Caco-2 (cell line): ENCODE results near the gene XKR3. TPM values are rescaled to one million over a fixed set of nuclear protein-coding genes. Genes with fewer than 3 reads are reported as not detected.

Experiments
- BruUV-seq: library from RNA; stranded (reverse); fragments of 400-500 nt; replicated peaks from 2 replicates; lab custom pipeline; 2021; lab: Mats Ljungman, UMichigan
- CTCF ChIA-PET: fragments of 300-600 bp; sonication (Branson Sonifier 250); formaldehyde crosslinking; loops from one replicate; lab custom pipeline; 2022; ENCODE audit warnings: antibody characterized with exemption; lab: Charles Lee
- POLR2A ChIA-PET: fragments of 300-600 bp; sonication (Branson Sonifier 250); formaldehyde crosslinking; loops from one replicate; lab custom pipeline; 2022; ENCODE audit warnings: antibody characterized with exemption; lab: Charles Lee
- DNase-seq, 2 experiments: peaks; one replicate each; pipeline versions ENCODE4 v3.0.0 to v3.0.0-alpha.2; 2020 to 2022
- H3K27me3 ChIP-seq: replicated peaks from 2 replicates; pipeline ENCODE4 v1.6.0; 2011; ENCODE audit warnings: low read length; ENCODE audit not compliant: control insufficient read depth, insufficient read depth
- H3K36me3 ChIP-seq: 2 replicates; pipeline ENCODE4 v1.5.1; 2011; ENCODE audit warnings: low read length; ENCODE audit not compliant: control insufficient read depth, insufficient read depth
- H3K4me1 ChIP-seq: fragments of 250-450 bp; sonication (Bioruptor Pico); 2 replicates; pipeline ENCODE4 v1.5.1; 2020; ENCODE audit warnings: mild to moderate bottlenecking
- H3K4me3 ChIP-seq: 2 replicates; pipeline ENCODE4 v1.5.1; 2011; ENCODE audit warnings: low read depth, mild to moderate bottlenecking, control low read depth, low read length
- H3K9me3 ChIP-seq: fragments of 250-450 bp; sonication (Bioruptor Pico); 2 replicates; pipeline ENCODE4 v1.5.1; 2020; ENCODE audit warnings: mild to moderate bottlenecking, moderate library complexity
- H3K27ac Mint-ChIP-seq: one replicate; pipeline ENCODE4 v1.8.0; 2022; ENCODE audit warnings: mixed read lengths; ENCODE audit not compliant: unreplicated experiment
- H3K27me3 Mint-ChIP-seq: one replicate; pipeline ENCODE4 v1.8.0; 2022; ENCODE audit warnings: mixed read lengths; ENCODE audit not compliant: insufficient read depth, unreplicated experiment
- H3K36me3 Mint-ChIP-seq: one replicate; pipeline ENCODE4 v1.8.0; 2022; ENCODE audit warnings: mild to moderate bottlenecking, mixed read lengths; ENCODE audit not compliant: insufficient read depth, unreplicated experiment
- H3K4me1 Mint-ChIP-seq: one replicate; pipeline ENCODE4 v1.8.0; 2022; ENCODE audit warnings: low read depth, mixed read lengths; ENCODE audit not compliant: unreplicated experiment
- H3K4me3 Mint-ChIP-seq: one replicate; pipeline ENCODE4 v1.8.0; 2022; ENCODE audit warnings: mild to moderate bottlenecking, moderate library complexity, mixed read lengths; ENCODE audit not compliant: unreplicated experiment
- H3K9me3 Mint-ChIP-seq: one replicate; pipeline ENCODE4 v1.8.0; 2022; ENCODE audit warnings: mixed read lengths; ENCODE audit not compliant: unreplicated experiment
- CTCF ChIP-seq, 2 experiments: fragments of 200-600 bp in 1 of 2; IDR thresholded peaks; 1 replicate in 1 of 2; 2 replicates in 1 of 2; pipeline versions ENCODE4 v1.5.1 to v1.8.0; 2011 to 2022; ENCODE audit warnings: antibody characterized with exemption in 1 of 2, control low read depth in 1 of 2, inconsistent platforms in 1 of 2, low read depth in 1 of 2, low read length in 1 of 2, mild to moderate bottlenecking in 1 of 2, moderate library complexity in 1 of 2; ENCODE audit not compliant: insufficient read depth in 1 of 2, severe bottlenecking in 1 of 2, unreplicated experiment in 1 of 2
- intact Hi-C: fragments of 100-400 bp; cut with micrococcal nuclease; formaldehyde crosslinking; loops from one replicate; pipeline ENCODE4 v1.10.0; 2022; ENCODE audit not compliant: unreplicated experiment
- total RNA-seq: library from RNA; stranded (reverse); gene quantifications from 2 replicates; pipeline ENCODE4 v1.2.3, GENCODE V29; 2022

The XKR3 gene
- total RNA-seq, 1 experiment from 2014 or later = not detected

GRCh38 chr22:16793831-16794230 is 31.4 kb downstream of the XKR3 start:
- H3K4me1 Mint-ChIP-seq = no peaks in the 10 kb centered on the region
- Histone ChIP-seq H3K4me3 (no peak overlapping the region), H3K9me3 (no peaks in the 10 kb centered on the region), H3K27me3 (no peaks in the 10 kb centered on the region), H3K36me3 (no peaks in the 10 kb centered on the region), H3K4me1 (no peaks in the 10 kb centered on the region)
- ChIA-PET CTCF (no interaction called here), POLR2A (no interaction called here)
- intact Hi-C loops = no loop called here
- no peaks in the 10 kb centered on the region for H3K36me3 Mint-ChIP-seq
- TF ChIP-seq CTCF (IDR thresholded peaks at IDR 0.05; ENCODE audit: insufficient read depth in 1 of 2, low read depth in 1 of 2, low read length in 1 of 2, severe bottlenecking in 1 of 2, unreplicated experiment in 1 of 2) = no peak
- peaks cover 6% of the 10 kb centered on the region for H3K27me3 Mint-ChIP-seq
- DNase-seq = no peak
- no peaks in the 10 kb centered on the region for H3K9me3 Mint-ChIP-seq
- no TSS peak for BruUV-seq
- no peak overlapping the region for H3K4me3 Mint-ChIP-seq
- H3K27ac Mint-ChIP-seq = no peak overlapping the region

- no peaks in the 10 kb centered on the region for H3K9me3 Mint-ChIP-seq
- CTCF ChIA-PET = no interaction called here
Observed at GRCh38 chr22:16789860-16790493, 35.2 kb downstream of the XKR3 start.

GRCh38 chr22:16783930-16784354 is 41.3 kb downstream of the XKR3 start:
- H3K4me3 Mint-ChIP-seq = no peak overlapping the region
- H3K27me3 Mint-ChIP-seq = peaks cover 4% of the 10 kb centered on the region
- no TSS peak for BruUV-seq
- no peak overlapping the region for H3K27ac Mint-ChIP-seq
- DNase-seq = peak in 1 of 2 experiments; percentile 16
- Histone ChIP-seq H3K4me3 (no peak overlapping the region), H3K36me3 (no peaks in the 10 kb centered on the region), H3K9me3 (no peaks in the 10 kb centered on the region), H3K4me1 (no peaks in the 10 kb centered on the region), H3K27me3 (no peaks in the 10 kb centered on the region)
- intact Hi-C loops = loop anchor here (10.0 kb wide), 1 partner anchor 71 kb away; no protein-coding TSS in a partner anchor
- ChIA-PET POLR2A (no interaction called here), CTCF (no interaction called here)
- no peaks in the 10 kb centered on the region for H3K9me3 Mint-ChIP-seq
- peak; percentile 39 to 60 for TF ChIP-seq CTCF (IDR thresholded peaks at IDR 0.05; ENCODE audit: insufficient read depth in 1 of 2, low read depth in 1 of 2, low read length in 1 of 2, severe bottlenecking in 1 of 2, unreplicated experiment in 1 of 2)
- no peaks in the 10 kb centered on the region for H3K4me1 Mint-ChIP-seq
- no peaks in the 10 kb centered on the region for H3K36me3 Mint-ChIP-seq

More at GRCh38 chr22:16789860-16790493, 35.2 kb downstream of the XKR3 start:
- Histone ChIP-seq H3K9me3 (no peaks in the 10 kb centered on the region), H3K36me3 (no peaks in the 10 kb centered on the region), H3K4me3 (no peak overlapping the region), H3K27me3 (no peaks in the 10 kb centered on the region), H3K4me1 (no peaks in the 10 kb centered on the region)
- TF ChIP-seq CTCF (IDR thresholded peaks at IDR 0.05; ENCODE audit: insufficient read depth in 1 of 2, low read depth in 1 of 2, low read length in 1 of 2, severe bottlenecking in 1 of 2, unreplicated experiment in 1 of 2) = no peak
- DNase-seq = no peak
- Mint-ChIP-seq H3K36me3 (no peaks in the 10 kb centered on the region), H3K4me1 (no peaks in the 10 kb centered on the region), H3K27me3 (peaks cover 6% of the 10 kb centered on the region), H3K4me3 (no peak overlapping the region), H3K27ac (no peak overlapping the region)
- BruUV-seq = no TSS peak
- intact Hi-C loops = loop anchor here (10.0 kb wide), 1 partner anchor 65 kb away; no protein-coding TSS in a partner anchor
- POLR2A ChIA-PET = no interaction called here
